22Rv1 (cell line): Measurements from ENCODE around the gene FUNDC1.

ENCODE experiments used
- CTCF ChIP-seq: fragments of 450-650 bp; IDR thresholded peaks from 2 replicates; pipeline ENCODE4 v1.5.1; 2017; ENCODE audit warnings: mild to moderate bottlenecking
- ZFX ChIP-seq: fragments of 450-650 bp; IDR thresholded peaks from 2 replicates; pipeline ENCODE4 v1.6.1; 2017; ENCODE audit warnings: antibody characterized with exemption, borderline replicate concordance

GRCh38 chrX:44544036-44544435, 1.4 kb upstream of the FUNDC1 start:
- no peak for TF ChIP-seq CTCF
- TF ChIP-seq ZFX: no peak
